CD4-positive, alpha-beta T cell treated with Interleukin-6 at 100 ng/mL for 8 hours (primary cell): ENCODE data around the gene TGM3.

Source experiments
- DNase-seq: peaks from one replicate; pipeline ENCODE4 v3.0.0-alpha.2; 2020; ENCODE audit warnings: mixed read lengths, low spot score

Gene TGM3

DNA sequence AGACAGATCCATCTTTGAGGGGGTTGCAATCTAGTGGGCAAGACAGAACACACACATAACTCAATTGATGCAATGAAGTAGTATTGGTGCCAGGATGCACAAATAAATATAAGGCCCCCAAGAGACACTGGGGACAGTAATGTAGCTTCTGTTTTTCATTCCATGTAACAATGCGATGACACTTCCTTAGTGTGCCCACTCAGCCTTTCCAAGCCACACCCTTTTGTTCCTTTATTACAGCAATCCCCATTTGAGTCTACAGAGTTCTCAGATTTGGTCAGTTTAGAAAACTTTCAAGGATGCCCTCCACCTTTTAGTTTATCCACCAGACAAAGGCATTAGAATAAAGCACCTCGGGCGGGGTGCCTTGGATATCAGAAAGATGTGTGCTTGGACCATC is 15.5 kb downstream of the TGM3 start:
- DNase-seq: no peak

- no peak for DNase-seq
Measured at GRCh38 chr20:2312876-2313275, 17.1 kb downstream of the TGM3 start.

GRCh38 chr20:2313316-2313715 is 17.5 kb downstream of the TGM3 start:
- DNase-seq: no peak

DNA sequence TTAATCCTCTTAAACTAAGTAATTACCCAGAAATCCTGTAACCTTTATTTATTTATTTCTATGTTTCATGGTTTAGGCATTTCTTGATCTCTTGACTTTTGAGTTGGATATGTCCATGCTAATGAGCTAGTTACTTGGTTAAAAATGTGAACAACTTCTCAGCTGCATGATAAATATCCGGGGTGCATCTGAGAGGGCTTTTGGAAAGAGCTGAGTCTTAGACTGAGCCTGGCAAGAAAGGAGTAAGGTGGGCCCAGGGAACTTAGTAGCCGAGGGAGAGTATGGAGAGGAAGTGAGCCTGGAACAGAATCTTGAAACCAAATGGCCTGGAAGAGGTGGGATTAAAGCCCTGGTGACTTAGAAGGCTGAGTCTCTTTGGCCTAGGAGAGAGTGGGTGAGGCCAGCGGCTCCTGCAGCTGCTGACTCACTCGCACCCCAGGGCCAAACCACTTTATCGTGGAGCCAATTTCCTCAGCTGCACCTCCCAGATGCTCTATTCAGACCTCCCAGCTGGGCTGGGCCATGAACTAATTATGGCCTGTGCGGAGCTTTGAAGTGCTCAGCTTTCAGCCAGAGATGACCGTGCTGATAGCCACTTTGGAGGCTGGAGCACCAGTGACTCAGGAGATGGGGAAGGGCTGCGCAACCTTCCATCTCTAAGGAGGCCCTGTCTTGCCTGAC is 19.1 kb downstream of the TGM3 start:
- DNase-seq: no peak

DNA sequence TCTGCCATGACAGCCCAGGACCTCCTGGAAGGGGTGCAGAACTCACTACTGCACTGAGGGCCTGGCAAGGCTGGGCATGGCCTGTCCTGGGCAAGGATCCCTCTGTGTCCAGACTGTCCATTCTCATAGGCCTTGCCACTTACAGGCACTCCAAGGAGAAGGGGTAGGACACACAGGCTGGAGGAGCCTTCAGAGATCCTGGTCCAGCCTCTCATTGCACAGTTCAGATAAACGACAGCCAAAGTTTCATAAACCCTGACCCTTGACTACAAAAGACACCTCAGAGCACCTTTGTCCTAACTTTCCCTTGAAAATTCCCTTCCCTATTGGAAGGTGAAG is 19.6 kb downstream of the TGM3 start:
- DNase-seq: no peak

DNA sequence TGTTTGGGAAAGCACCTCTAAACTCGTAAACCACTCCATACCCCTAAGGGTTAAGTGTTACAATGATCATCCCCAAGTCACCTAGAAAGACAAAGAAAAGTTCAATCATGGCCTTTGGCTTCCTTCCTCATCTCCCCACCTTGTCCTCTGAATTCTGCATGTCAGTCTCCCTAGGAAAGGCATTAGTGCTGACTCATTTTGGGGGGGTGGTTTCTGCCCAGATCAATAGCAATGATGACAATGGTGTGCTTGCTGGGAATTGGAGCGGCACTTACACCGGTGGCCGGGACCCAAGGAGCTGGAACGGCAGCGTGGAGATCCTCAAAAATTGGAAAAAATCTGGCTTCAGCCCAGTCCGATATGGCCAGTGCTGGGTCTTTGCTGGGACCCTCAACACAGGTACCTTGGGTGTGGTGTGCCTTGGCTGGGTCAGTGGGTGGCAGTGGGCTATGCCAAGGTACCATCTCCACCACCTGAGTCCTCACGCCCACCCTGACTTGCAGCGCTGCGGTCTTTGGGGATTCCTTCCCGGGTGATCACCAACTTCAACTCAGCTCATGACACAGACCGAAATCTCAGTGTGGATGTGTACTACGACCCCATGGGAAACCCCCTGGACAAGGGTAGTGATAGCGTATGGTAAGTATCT is 21.2 kb downstream of the TGM3 start:
- no peak for DNase-seq

GRCh38 chr20:2320813-2321658 is 25.2 kb downstream of the TGM3 start:
- no peak for DNase-seq

- DNase-seq: no peak
Measured at GRCh38 chr20:2323051-2323450, 27.2 kb downstream of the TGM3 start.

GRCh38 chr20:2326046-2326445 is 30.2 kb downstream of the TGM3 start:
- DNase-seq: no peak

GRCh38 chr20:2327620-2328555 is 32.1 kb downstream of the TGM3 start:
- no peak for DNase-seq

DNA sequence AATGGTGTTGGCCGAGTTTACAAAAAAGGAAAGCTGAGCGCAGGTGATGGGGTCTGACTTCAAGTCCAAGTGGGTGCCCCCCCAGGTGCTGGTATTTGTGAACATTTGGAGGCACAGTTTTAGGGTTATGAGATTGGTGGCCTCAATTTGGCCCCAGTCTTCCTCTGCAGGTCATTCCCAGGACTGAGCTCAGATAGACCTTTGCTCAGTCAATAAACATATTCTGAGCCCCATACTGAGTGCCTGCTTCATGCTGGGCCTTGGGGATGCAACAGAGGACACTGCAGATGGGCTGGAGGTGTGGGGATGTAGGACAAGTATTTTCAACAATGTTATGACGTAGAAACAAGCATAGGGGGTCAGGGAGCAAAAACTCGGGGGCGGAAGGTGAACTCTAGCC is 33.5 kb downstream of the TGM3 start:
- DNase-seq: no peak

DNA sequence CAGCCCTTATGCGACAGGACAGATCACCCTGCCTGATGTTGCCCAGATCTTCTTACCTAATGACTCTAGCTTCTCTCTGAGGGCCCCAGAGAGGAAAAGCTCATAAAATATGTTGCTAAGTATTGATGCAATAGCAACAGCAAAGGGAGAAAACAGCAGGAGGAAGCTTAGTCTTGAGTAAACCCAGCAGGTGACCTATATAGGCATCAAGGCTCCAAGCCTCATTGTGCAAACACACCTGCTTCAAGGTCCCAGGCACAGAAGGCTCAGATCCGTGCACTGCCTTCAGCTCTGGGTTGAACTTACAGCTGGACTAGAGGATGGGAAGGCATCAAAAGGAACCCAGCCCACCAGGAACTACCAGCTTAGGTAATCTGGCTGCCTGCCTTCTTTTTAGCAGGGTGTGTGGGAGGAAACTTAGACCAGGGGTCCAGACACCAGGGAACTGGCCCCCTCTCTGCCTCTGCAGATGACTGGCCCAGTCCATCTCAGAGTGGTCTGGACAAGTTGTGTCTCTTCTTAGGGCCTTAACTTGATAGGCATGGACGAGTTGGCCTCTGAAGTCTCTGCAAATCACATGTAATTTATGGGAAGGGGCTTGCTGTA is 34.4 kb downstream of the TGM3 start:
- DNase-seq: no peak

GRCh38 chr20:2331106-2331505 is 35.3 kb downstream of the TGM3 start:
- DNase-seq: no peak

DNA sequence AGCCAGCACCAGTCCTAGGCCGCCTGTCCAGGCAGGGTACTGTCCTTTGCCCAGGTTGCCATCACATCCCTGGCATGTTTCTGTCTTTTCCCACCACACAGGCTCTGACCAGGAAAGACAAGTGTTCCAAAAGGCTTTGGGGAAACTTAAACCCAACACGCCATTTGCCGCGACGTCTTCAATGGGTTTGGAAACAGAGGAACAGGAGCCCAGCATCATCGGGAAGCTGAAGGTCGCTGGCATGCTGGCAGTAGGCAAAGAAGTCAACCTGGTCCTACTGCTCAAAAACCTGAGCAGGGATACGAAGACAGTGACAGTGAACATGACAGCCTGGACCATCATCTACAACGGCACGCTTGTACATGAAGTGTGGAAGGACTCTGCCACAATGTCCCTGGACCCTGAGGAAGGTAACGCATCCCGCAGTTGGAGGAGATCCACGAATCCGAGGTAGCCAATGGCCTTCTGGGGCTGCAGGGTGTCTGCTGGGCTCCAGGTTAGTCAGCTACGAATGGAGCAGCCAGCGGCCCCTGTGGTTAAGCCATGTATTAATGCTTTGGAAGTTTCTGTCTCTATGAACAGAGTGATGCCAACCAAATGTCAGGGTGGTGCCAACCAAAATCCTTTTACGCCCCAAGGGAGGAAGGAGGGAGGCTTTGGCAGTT is 36.2 kb downstream of the TGM3 start:
- DNase-seq: no peak

DNA sequence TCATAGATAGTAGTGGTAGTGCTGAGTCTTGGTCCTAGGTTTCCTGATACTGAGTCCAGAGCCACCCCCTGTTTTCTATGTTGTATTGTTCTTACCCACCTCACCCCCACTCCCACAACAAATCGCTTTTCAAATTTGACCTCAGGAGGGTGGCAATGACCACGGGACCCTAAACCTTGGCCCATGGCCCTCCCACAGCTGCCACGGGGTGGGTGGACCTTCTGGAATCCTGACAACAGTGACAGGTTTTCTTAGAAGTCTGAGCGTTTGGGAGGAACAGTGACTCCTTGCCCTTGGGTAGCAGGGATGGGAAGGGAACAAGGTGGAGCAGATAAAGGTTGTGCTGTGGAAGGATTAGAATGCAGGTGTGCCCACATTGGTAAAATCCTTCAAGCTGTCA is 36.9 kb downstream of the TGM3 start:
- DNase-seq: no peak

DNA sequence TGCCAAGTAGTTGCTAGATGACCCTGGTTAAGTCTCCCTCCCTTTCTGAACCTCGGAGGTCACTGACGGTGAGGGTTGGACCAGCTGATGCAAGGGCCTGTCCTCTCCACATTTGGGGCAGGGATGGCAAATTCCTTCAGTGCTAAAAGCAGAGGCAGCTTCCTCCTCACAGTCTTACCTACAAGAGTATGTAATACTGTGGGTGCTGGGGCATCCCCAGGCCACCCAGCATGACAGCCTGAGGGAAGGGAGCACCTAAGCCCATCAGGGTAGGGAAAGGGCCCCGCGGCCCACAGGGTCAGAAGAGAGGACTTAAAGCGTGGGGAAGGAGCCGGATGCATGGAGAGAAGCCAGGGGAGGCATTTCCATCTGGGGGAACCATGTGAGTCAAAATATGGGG is 38.0 kb downstream of the TGM3 start:
- DNase-seq: no peak

DNA sequence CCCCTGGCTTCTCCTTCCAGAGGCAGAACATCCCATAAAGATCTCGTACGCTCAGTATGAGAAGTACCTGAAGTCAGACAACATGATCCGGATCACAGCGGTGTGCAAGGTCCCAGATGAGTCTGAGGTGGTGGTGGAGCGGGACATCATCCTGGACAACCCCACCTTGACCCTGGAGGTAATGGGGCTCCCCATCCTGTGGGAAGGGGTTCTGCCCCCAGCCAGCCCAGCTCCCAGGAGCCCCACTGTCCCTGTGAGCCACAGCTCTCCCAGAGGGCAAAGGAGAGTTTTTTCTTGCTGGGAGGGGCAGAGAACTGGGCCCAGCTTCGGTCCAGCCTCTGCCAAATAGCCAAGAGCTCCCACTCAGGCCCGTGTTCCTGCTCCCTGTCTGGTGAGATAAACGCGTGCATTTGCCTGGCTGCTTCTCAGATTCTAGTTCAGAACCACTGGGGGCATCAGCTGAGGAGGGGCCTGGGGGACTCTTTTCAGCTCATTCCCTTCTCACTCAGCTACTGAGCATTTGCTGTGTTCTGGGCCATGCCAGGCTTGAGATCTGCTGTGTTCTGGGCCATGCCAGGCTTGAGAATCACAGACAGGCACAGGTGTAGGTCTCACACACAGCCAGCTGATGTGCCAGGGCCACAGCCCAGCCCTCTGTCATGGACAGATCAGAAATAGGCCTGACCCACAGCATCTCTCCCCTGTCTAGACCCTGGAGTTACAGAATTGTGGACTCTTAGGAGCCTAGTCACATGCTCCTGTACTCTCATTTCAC is 39.5 kb downstream of the TGM3 start:
- no peak for DNase-seq

DNA sequence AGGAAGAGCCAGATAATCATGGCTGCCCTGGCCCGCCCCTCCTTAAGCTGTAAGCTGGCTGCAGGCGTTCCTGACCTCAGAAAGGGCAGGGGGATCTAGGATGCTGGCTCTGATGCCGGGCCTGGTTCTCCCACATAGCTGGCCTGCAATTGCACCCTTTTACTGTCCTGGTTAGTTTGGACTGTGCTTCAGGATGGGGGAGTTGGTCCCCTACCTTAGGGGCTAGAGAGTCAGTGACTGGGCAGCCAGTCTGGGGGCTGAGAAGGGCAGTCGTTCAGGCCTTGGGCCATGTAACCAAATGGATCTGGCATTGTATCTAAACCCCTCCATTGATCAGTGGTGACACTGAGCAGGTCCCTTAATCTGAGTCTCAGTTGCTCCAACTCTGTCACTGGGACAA is 40.7 kb downstream of the TGM3 start:
- no peak for DNase-seq

DNA sequence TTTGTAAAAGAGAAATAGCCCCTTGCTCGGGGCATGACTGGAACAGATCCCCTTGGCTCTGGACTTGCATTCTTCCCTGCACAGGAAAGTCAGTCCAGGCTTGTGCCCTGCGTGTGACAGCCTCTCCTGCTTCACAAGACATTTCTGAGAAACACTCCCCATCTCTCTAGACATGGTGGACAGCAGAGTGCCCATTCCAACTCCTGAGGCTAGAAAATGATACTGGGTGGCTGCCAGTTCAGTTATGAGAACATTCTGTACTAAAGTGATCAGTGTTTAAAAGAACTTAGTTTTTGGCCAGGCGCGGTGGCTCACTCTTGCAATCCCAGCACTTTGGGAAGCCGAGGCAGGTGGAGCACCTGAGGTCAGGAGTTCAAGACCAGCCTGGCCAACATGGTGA is 41.3 kb downstream of the TGM3 start:
- DNase-seq: no peak

- no peak for DNase-seq
Measured at GRCh38 chr20:2338411-2339066, 42.7 kb downstream of the TGM3 start.
